ENCODE data around the gene CTXN2.

The CTXN2 gene

DNA sequence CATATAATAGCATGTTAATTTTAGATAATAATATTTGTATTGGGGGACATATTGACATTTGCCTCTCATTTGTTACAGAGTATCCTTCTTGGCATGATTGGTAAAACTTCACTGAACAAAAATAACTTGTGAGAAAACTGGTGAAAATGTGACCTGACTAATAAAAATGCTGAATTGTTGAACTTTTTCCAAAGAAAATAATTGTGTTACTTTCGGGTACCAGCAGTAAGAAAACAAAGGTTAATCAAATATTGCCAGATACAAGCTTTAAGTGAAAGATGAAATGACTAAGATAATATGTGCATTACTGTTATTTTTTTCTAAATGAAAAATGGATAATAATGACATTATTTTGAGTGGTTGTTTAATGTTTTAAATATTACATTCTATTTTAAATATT is 29.8 kb downstream of the CTXN2 start:
- TF ChIP-seq, protein P1, sequence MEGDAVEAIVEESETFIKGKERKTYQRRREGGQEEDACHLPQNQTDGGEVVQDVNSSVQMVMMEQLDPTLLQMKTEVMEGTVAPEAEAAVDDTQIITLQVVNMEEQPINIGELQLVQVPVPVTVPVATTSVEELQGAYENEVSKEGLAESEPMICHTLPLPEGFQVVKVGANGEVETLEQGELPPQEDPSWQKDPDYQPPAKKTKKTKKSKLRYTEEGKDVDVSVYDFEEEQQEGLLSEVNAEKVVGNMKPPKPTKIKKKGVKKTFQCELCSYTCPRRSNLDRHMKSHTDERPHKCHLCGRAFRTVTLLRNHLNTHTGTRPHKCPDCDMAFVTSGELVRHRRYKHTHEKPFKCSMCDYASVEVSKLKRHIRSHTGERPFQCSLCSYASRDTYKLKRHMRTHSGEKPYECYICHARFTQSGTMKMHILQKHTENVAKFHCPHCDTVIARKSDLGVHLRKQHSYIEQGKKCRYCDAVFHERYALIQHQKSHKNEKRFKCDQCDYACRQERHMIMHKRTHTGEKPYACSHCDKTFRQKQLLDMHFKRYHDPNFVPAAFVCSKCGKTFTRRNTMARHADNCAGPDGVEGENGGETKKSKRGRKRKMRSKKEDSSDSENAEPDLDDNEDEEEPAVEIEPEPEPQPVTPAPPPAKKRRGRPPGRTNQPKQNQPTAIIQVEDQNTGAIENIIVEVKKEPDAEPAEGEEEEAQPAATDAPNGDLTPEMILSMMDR (IDR thresholded peaks at IDR 0.05), result no peak
- H3K27ac ChIP-seq, result peak overlapping the region in 1 of 2 donors; percentile 13
- DNase-seq (ENCODE audit: low spot score), result no peak
- H3K4me3 ChIP-seq, result no peak overlapping the region

DNA sequence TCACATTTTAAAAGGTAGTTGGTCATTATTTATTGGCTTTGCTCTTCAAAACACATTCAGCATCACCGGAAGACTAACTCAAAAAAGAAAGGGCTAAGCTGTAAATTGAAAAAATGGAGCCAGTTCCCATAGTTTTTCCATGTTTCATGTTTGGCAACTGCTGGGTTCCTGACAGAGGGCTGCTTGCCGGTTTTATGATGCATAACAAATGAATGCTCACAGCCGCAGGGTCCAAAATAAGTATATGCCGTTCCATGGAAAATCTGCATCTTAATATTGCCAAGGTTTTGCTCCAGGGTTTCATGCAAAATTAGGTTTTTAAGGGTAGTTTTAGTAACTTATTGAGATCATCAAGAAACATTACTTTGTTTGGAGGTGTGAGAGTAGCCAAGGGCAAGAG is 30.4 kb downstream of the CTXN2 start:
- TF ChIP-seq, protein P1 (IDR thresholded peaks at IDR 0.05), result no peak
- no peak overlapping the region for H3K4me3 ChIP-seq
- H3K27ac ChIP-seq, result peak overlapping the region in 1 of 2 donors; percentile 43
- no peak for DNase-seq (ENCODE audit: low spot score)

DNA sequence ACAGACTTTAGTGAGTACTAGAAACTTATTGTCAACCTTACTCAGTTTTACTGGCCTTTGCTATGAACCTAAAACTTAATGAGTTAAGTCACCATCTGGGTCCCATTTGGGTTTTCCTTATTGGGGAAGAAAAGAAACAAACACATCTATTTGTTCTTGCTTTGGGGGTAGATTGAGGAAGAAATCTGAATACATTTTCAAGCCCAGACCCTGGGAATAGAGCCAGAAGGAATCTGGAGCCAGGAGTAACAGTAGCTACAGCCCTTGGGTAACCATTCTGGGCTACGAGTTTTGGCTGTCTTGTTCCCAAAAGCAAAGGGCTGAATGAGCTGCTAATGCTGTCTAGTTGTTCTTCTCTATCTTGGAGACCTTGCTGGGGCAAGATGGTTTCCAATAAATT is 31.2 kb downstream of the CTXN2 start:
- Histone ChIP-seq H3K4me3 (no peak overlapping the region), H3K27ac (peak overlapping the region in 1 of 2 donors; percentile 42)
- no peak for DNase-seq (ENCODE audit: low spot score)
- TF ChIP-seq, protein P1 (IDR thresholded peaks at IDR 0.05), result no peak

DNA sequence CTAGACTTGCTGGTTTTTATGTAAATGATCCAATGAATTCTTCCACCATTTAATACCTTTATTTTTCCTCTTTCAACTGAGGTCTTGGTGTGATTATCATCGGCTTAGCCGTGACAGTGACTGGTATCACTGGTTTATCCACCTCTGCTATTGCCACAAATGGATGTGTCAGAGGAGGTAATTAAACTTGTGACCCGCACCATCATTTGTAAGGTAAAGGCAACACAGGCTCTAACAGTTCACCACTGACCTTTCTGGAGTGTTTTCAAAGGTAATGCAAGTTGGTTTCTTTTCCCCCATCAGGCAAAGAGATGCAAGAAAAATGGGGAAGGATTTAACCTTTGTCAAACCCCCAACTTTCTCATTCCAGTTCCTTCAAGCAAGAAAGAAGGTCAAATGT is 34.3 kb downstream of the CTXN2 start:
- no peak overlapping the region for H3K4me3 ChIP-seq
- DNase-seq (ENCODE audit: low spot score), result no peak
- TF ChIP-seq, protein P1 (IDR thresholded peaks at IDR 0.05), result no peak
- H3K27ac ChIP-seq, result no peak overlapping the region

DNA sequence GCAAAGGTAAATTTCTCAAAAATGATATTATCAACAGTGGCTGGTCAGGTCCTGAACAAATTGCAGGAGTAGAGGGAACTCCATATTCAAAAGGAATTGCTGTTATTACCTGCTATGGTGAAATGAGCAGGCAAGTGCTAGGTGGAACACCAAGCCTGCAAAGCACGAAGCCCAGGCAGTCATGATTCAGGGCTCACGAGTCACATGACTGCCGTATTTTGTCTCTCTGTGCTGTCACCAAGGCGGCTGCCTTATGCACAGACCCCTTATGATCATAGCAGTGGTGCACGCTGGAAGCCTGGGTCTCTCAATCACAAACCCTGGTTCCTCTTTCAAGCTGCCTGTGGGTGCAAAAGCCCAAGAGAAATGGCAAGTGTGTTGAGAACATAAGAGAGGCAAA is 39.0 kb downstream of the CTXN2 start:
- no peak for DNase-seq (ENCODE audit: low spot score)
- TF ChIP-seq, protein P1 (IDR thresholded peaks at IDR 0.05), result no peak
- no peak overlapping the region for H3K27ac ChIP-seq
- no peak overlapping the region for H3K4me3 ChIP-seq

DNA sequence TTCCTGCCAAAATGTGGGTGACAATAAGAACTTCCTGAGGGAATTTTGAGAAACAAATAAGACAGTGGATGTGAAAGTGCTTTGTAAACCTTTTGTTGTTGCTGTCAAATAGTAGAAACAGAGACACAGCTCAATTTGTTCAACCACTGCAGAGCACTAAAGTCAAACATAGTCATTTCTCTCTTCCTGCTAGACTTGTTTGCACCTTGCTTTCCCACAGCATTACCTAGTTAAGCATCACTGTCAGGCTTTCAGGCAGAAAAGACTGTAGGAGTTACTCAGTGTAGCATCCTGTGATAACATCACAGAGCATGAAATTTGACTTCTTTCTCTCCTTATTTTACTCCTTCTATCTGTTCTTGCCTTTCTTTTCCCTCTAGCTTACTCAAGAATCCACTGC is 41.8 kb downstream of the CTXN2 start:
- DNase-seq (ENCODE audit: low spot score), result no peak
- no peak overlapping the region for H3K4me3 ChIP-seq
- TF ChIP-seq, protein P1 (IDR thresholded peaks at IDR 0.05), result no peak
- no peak overlapping the region for H3K27ac ChIP-seq

DNA sequence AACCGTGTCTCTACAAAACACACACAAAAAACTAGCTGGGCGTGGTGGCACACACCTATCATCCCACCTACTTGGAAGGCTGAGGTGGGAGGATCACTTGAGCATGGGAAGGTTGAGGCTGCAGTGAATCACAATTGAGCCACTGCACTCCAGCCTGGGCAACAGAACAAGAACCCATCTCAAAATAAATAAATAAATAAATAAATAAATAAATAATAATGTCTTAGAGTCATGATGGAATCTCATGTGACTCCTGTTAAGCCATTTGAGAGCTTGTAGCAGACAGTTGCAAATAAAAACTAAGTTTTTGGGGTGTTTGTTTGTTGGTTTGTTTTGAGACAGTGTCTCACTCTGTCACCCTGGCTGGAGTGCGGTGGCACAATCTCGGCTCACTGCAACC is 47.9 kb downstream of the CTXN2 start:
- Histone ChIP-seq H3K27ac (no peak overlapping the region), H3K4me3 (no peak overlapping the region)
- TF ChIP-seq, protein P1 (IDR thresholded peaks at IDR 0.05), result no peak
- DNase-seq (ENCODE audit: low spot score), result no peak
